ENCODE results near the gene LAMC2.

Gene LAMC2

GRCh38 chr1:183281039-183281438 is 95.0 kb downstream of the LAMC2 start:
- TF ChIP-seq SIN3A (IDR thresholded peaks at IDR 0.05; ENCODE audit: borderline replicate concordance, insufficient read depth, low read length) (no peak), POLR2AphosphoS5 (IDR thresholded peaks at IDR 0.05; ENCODE audit: low read depth, low read length) (no peak), REST (IDR thresholded peaks at IDR 0.05; ENCODE audit: insufficient read depth in 1 of 2, low read depth in 2 of 2, low read length in 2 of 2) (no peak), TAF1 (IDR thresholded peaks at IDR 0.05; ENCODE audit: borderline replicate concordance, insufficient read depth, low read length) (no peak), FOXP2 (optimal IDR thresholded peaks at IDR 0.05; ENCODE audit: borderline replicate concordance, extremely low read depth, extremely low read length, insufficient read depth) (no peak)

GRCh38 chr1:183281553-183282091 is 95.6 kb downstream of the LAMC2 start:
- no peak for TF ChIP-seq REST (IDR thresholded peaks at IDR 0.05; ENCODE audit: insufficient read depth in 1 of 2, low read depth in 2 of 2, low read length in 2 of 2)
- TF ChIP-seq SIN3A (IDR thresholded peaks at IDR 0.05; ENCODE audit: borderline replicate concordance, insufficient read depth, low read length) = no peak
- no peak for TF ChIP-seq TAF1 (IDR thresholded peaks at IDR 0.05; ENCODE audit: borderline replicate concordance, insufficient read depth, low read length)
- no peak for TF ChIP-seq POLR2AphosphoS5 (IDR thresholded peaks at IDR 0.05; ENCODE audit: low read depth, low read length)
- TF ChIP-seq FOXP2 (optimal IDR thresholded peaks at IDR 0.05; ENCODE audit: borderline replicate concordance, extremely low read depth, extremely low read length, insufficient read depth) = no peak

GRCh38 chr1:183282101-183282855 is 96.2 kb downstream of the LAMC2 start:
- TF ChIP-seq TAF1 (IDR thresholded peaks at IDR 0.05; ENCODE audit: borderline replicate concordance, insufficient read depth, low read length) (no peak), POLR2AphosphoS5 (IDR thresholded peaks at IDR 0.05; ENCODE audit: low read depth, low read length) (no peak), REST (IDR thresholded peaks at IDR 0.05; ENCODE audit: insufficient read depth in 1 of 2, low read depth in 2 of 2, low read length in 2 of 2) (no peak), SIN3A (IDR thresholded peaks at IDR 0.05; ENCODE audit: borderline replicate concordance, insufficient read depth, low read length) (no peak), FOXP2 (optimal IDR thresholded peaks at IDR 0.05; ENCODE audit: borderline replicate concordance, extremely low read depth, extremely low read length, insufficient read depth) (no peak)

- TF ChIP-seq SIN3A (IDR thresholded peaks at IDR 0.05; ENCODE audit: borderline replicate concordance, insufficient read depth, low read length) = no peak
- TF ChIP-seq FOXP2 (optimal IDR thresholded peaks at IDR 0.05; ENCODE audit: borderline replicate concordance, extremely low read depth, extremely low read length, insufficient read depth) = no peak
- TF ChIP-seq POLR2AphosphoS5 (IDR thresholded peaks at IDR 0.05; ENCODE audit: low read depth, low read length) = no peak
- no peak for TF ChIP-seq REST (IDR thresholded peaks at IDR 0.05; ENCODE audit: insufficient read depth in 1 of 2, low read depth in 2 of 2, low read length in 2 of 2)
- no peak for TF ChIP-seq TAF1 (IDR thresholded peaks at IDR 0.05; ENCODE audit: borderline replicate concordance, insufficient read depth, low read length)
These were observed 97.2 kb downstream of the LAMC2 start for GRCh38 chr1:183283286-183283685.

All from PFSK-1 (cell line).